GM23338 (cell line): ENCODE measurements around the gene PRKAR1A. TPM values are rescaled to one million over a fixed set of nuclear protein-coding genes. Genes with fewer than 3 reads are reported as not detected.

ENCODE experiments used
- ATAC-seq: fragments of 200-7000 bp; cut with Tn5 transposase; 3 replicates; pipeline ENCODE4 v1.9.1; 2020
- DNase-seq: peaks from one replicate; pipeline ENCODE4 v3.0.0-alpha.2; 2015; ENCODE audit warnings: low spot score
- H2AFZ ChIP-seq: fragments of 200-600 bp; sonication (generic); 2 replicates; pipeline ENCODE4 v1.8.0; 2016; ENCODE audit warnings: antibody characterized with exemption, mild to moderate bottlenecking, moderate library complexity
- H3F3A ChIP-seq: fragments of 200-600 bp; sonication (generic); replicated peaks from 2 replicates; pipeline ENCODE4 v1.8.0; 2017; ENCODE audit warnings: antibody characterized with exemption, mixed run types, low read depth
- H3K27ac ChIP-seq: fragments of 200-600 bp; sonication (generic); 2 replicates; pipeline ENCODE4 v1.6.1; 2016; ENCODE audit warnings: low read depth
- H3K27me3 ChIP-seq: fragments of 200-600 bp; sonication (generic); 2 replicates; pipeline ENCODE4 v1.8.0; 2016; ENCODE audit warnings: mild to moderate bottlenecking, mixed run types, moderate library complexity; ENCODE audit not compliant: insufficient read depth
- H3K36me3 ChIP-seq: fragments of 200-600 bp; sonication (generic); 2 replicates; pipeline ENCODE4 v1.8.0; 2016; ENCODE audit warnings: mild to moderate bottlenecking; ENCODE audit not compliant: insufficient read depth
- H3K4me1 ChIP-seq: fragments of 200-600 bp; sonication (generic); 2 replicates; pipeline ENCODE4 v1.8.0; 2016; ENCODE audit warnings: mild to moderate bottlenecking, moderate library complexity; ENCODE audit not compliant: insufficient read depth
- H3K4me2 ChIP-seq: fragments of 200-600 bp; sonication (generic); 2 replicates; pipeline ENCODE4 v1.7.1; 2017; ENCODE audit warnings: mixed run types
- H3K4me3 ChIP-seq: fragments of 200-600 bp; sonication (generic); 2 replicates; pipeline ENCODE4 v1.6.1; 2016; ENCODE audit warnings: mixed run types
- H3K79me2 ChIP-seq: fragments of 200-600 bp; sonication (generic); replicated peaks from 2 replicates; pipeline ENCODE4 v1.8.0; 2017; ENCODE audit warnings: mild to moderate bottlenecking; ENCODE audit not compliant: insufficient read depth
- H3K9me2 ChIP-seq: fragments of 200-600 bp; sonication (generic); 2 replicates; pipeline ENCODE4 v1.8.0; 2017; ENCODE audit not compliant: insufficient read depth
- H4K20me1 ChIP-seq: fragments of 200-600 bp; sonication (generic); replicated peaks from 2 replicates; pipeline ENCODE4 v1.8.0; 2017; ENCODE audit warnings: mild to moderate bottlenecking; ENCODE audit not compliant: insufficient read depth
- H3K27ac Mint-ChIP-seq: 2 replicates; pipeline ENCODE4 v1.8.0; 2020; ENCODE audit warnings: inconsistent platforms, mild to moderate bottlenecking, moderate library complexity, mixed read lengths
- H3K27me3 Mint-ChIP-seq: 3 replicates; pipeline ENCODE4 v1.8.0; 2022; ENCODE audit warnings: low read depth, mild to moderate bottlenecking, moderate library complexity, mixed read lengths, inconsistent platforms; ENCODE audit not compliant: insufficient read depth, poor library complexity
- H3K36me3 Mint-ChIP-seq: 3 replicates; pipeline ENCODE4 v1.8.0; 2021; ENCODE audit warnings: low read depth, mild to moderate bottlenecking, inconsistent platforms, moderate library complexity, mixed read lengths
- H3K4me1 Mint-ChIP-seq: 3 replicates; pipeline ENCODE4 v1.8.0; 2020; ENCODE audit warnings: mild to moderate bottlenecking, inconsistent platforms, mixed read lengths
- H3K4me3 Mint-ChIP-seq: 3 replicates; pipeline ENCODE4 v1.8.0; 2021; ENCODE audit warnings: moderate library complexity, mild to moderate bottlenecking, inconsistent platforms, mixed read lengths
- H3K9me3 Mint-ChIP-seq: 3 replicates; pipeline ENCODE4 v1.8.0; 2020; ENCODE audit warnings: moderate library complexity, mild to moderate bottlenecking, inconsistent platforms, mixed read lengths
- ETS1 ChIP-seq: IDR thresholded peaks from 2 replicates; pipeline ENCODE4 v1.6.1; 2016; ENCODE audit warnings: antibody characterized with exemption
- NANOG ChIP-seq: IDR thresholded peaks from 2 replicates; pipeline ENCODE4 v1.6.1; 2016; ENCODE audit warnings: antibody characterized with exemption, borderline replicate concordance
- POLR2AphosphoS5 ChIP-seq: IDR thresholded peaks from 2 replicates; pipeline ENCODE4 v1.6.1; 2016; ENCODE audit warnings: antibody characterized with exemption, low read depth
- REST ChIP-seq: IDR thresholded peaks from one replicate; pipeline ENCODE4 v1.6.1; 2018; ENCODE audit warnings: antibody characterized with exemption; ENCODE audit not compliant: unreplicated experiment
- ZNF114 ChIP-seq: fragments of 250-450 bp; sonication (Bioruptor Pico); IDR thresholded peaks from 2 replicates; pipeline ENCODE4 v1.5.0; 2020; ENCODE audit warnings: mild to moderate bottlenecking, moderate library complexity
- polyA plus RNA-seq: library from polyadenylated mRNA; unstranded; fragments of >200 nt; fragmentation: Nextera tagmentation; extraction: Ambion mirVana; gene quantifications from 2 replicates; pipeline ENCODE4 v1.2.1, GENCODE V29; 2016
- total RNA-seq: library from RNA; depleted of rRNA; stranded (reverse); fragments of >200 nt; shearing (Covaris generic); gene quantifications from 2 replicates; pipeline ENCODE4 v1.2.3, GENCODE V29; 2014
- TF ChIP-seq, protein P1 (sequence below): fragments of 250-450 bp; sonication (Bioruptor Pico); IDR thresholded peaks from 2 replicates; pipeline ENCODE4 v1.5.0; 2020; ENCODE audit warnings: mild to moderate bottlenecking, moderate library complexity

The PRKAR1A gene
- total and polyA plus RNA-seq, 2 experiments from 2014 or later, result 90.1 to 100 TPM

DNA sequence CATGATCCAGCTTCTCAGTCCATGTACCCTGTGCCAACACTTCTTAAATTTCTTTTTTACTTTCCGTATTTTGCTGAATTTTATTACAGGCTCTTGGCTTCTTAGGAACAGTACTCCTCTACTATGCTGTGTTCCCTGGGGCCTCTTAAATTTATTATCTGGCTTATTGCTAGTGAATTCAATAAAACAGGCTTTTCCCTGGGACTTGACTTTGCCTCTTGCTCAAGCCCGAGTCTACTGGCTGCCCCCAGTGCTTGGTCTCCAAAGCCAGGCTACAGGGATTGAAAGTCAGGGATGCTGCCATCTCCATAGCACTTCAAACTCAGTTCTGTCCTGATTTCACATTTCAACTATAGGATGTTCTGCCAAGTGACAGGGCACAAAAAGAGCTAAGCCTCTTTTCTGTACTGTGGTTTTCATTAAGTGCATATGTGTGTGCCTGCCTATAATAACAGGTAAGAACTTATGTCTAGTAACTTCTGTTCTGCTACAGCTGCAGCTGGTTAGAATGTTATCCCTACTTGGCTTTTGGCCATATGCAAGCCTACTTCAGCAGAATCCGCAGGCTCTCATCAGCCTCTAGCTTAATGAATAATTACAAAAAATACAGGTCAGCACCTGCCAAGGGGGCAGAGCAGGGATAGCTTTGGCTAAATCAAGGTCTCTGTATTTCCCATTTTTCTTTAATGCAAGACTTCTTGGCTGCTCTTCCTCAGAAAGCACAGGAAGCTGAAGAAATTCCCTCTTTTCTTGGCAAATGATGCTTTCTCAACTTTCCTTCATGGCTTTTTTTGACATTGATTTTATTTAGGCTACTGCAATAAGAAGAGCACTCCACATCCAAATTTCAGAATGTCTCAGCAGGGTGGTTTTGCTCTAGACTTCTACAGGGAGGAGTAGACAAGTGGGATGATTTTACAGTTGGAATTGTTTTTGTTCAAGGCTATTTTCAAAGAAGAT, 80.7 kb downstream of the PRKAR1A start (continued):
- TF ChIP-seq, protein P1, sequence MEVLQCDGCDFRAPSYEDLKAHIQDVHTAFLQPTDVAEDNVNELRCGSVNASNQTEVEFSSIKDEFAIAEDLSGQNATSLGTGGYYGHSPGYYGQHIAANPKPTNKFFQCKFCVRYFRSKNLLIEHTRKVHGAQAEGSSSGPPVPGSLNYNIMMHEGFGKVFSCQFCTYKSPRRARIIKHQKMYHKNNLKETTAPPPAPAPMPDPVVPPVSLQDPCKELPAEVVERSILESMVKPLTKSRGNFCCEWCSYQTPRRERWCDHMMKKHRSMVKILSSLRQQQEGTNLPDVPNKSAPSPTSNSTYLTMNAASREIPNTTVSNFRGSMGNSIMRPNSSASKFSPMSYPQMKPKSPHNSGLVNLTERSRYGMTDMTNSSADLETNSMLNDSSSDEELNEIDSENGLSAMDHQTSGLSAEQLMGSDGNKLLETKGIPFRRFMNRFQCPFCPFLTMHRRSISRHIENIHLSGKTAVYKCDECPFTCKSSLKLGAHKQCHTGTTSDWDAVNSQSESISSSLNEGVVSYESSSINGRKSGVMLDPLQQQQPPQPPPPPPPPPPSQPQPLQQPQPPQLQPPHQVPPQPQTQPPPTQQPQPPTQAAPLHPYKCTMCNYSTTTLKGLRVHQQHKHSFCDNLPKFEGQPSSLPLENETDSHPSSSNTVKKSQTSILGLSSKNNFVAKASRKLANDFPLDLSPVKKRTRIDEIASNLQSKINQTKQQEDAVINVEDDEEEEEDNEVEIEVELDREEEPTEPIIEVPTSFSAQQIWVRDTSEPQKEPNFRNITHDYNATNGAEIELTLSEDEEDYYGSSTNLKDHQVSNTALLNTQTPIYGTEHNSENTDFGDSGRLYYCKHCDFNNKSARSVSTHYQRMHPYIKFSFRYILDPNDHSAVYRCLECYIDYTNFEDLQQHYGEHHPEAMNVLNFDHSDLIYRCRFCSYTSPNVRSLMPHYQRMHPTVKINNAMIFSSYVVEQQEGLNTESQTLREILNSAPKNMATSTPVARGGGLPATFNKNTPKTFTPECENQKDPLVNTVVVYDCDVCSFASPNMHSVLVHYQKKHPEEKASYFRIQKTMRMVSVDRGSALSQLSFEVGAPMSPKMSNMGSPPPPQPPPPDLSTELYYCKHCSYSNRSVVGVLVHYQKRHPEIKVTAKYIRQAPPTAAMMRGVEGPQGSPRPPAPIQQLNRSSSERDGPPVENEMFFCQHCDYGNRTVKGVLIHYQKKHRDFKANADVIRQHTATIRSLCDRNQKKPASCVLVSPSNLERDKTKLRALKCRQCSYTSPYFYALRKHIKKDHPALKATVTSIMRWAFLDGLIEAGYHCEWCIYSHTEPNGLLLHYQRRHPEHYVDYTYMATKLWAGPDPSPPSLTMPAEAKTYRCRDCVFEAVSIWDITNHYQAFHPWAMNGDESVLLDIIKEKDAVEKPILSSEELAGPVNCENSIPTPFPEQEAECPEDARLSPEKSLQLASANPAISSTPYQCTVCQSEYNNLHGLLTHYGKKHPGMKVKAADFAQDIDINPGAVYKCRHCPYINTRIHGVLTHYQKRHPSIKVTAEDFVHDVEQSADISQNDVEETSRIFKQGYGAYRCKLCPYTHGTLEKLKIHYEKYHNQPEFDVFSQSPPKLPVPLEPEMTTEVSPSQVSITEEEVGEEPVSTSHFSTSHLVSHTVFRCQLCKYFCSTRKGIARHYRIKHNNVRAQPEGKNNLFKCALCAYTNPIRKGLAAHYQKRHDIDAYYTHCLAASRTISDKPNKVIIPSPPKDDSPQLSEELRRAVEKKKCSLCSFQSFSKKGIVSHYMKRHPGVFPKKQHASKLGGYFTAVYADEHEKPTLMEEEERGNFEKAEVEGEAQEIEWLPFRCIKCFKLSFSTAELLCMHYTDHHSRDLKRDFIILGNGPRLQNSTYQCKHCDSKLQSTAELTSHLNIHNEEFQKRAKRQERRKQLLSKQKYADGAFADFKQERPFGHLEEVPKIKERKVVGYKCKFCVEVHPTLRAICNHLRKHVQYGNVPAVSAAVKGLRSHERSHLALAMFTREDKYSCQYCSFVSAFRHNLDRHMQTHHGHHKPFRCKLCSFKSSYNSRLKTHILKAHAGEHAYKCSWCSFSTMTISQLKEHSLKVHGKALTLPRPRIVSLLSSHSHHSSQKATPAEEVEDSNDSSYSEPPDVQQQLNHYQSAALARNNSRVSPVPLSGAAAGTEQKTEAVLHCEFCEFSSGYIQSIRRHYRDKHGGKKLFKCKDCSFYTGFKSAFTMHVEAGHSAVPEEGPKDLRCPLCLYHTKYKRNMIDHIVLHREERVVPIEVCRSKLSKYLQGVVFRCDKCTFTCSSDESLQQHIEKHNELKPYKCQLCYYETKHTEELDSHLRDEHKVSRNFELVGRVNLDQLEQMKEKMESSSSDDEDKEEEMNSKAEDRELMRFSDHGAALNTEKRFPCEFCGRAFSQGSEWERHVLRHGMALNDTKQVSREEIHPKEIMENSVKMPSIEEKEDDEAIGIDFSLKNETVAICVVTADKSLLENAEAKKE, result no peak
- TF ChIP-seq REST (no peak), NANOG (no peak)

- no peak overlapping the region for H3K4me3 ChIP-seq
- no peaks in the 10 kb centered on the region for H3K79me2 ChIP-seq
- H3K27ac Mint-ChIP-seq, result no peak overlapping the region
- H3K4me1 ChIP-seq, result peaks cover 6% of the 10 kb centered on the region; the same call in 1 of the 2 replicates
- peaks cover 6% of the 10 kb centered on the region for H3K27me3 Mint-ChIP-seq
- ATAC-seq (no peak), DNase-seq (no peak)
- no peak overlapping the region for H3K27ac ChIP-seq
- H2AFZ ChIP-seq, result no peak overlapping the region
- H3K36me3 Mint-ChIP-seq, result no peaks in the 10 kb centered on the region
- H3F3A ChIP-seq, result 0 out of 2 replicates have a peak, but pooled peaks cover 2% of the 10 kb centered on the region
- H3K4me2 ChIP-seq, result no peak overlapping the region
- H3K4me1 Mint-ChIP-seq, result peaks cover 2% of the 10 kb centered on the region; the same call in 2 of the 3 replicates
- H3K9me2 ChIP-seq, result no peaks in the 10 kb centered on the region
- H3K9me3 Mint-ChIP-seq, result no peaks in the 10 kb centered on the region
- no peaks in the 10 kb centered on the region for H3K36me3 ChIP-seq
- peaks cover 12% of the 10 kb centered on the region for H3K27me3 ChIP-seq
- H3K4me3 Mint-ChIP-seq, result no peak overlapping the region
- TF ChIP-seq ZNF114 (CRISPR knock-in tag), result no peak
- no peak for TF ChIP-seq POLR2AphosphoS5
- TF ChIP-seq ETS1, result no peak
- H4K20me1 ChIP-seq, result no peaks in the 10 kb centered on the region
Measured at GRCh38 chr17:68594552-68594951, 82.3 kb downstream of the PRKAR1A start.
